ENCODE results near the gene MTHFS.

MTHFS gene

GRCh38 chr15:79924379-79924778 lies 27.6 kb upstream of the MTHFS start:
- no peak for DNase-seq (ENCODE audit: low read depth in 1 of 2, low spot score in 1 of 2)
- Histone ChIP-seq H3K27me3 (ENCODE audit: insufficient read depth, poor library complexity, severe bottlenecking) (no peaks in the 10 kb centered on the region), H3K27ac (replicated peaks) (peak overlapping the region; percentile 94), H3K4me3 (replicated peaks; ENCODE audit: insufficient read depth, low read length) (peak overlapping the region; percentile 95)
- TF ChIP-seq REST (IDR thresholded peaks at IDR 0.05; ENCODE audit: insufficient replicate concordance, low read depth): no peak
- TF ChIP-seq POLR2AphosphoS5 (IDR thresholded peaks at IDR 0.05; ENCODE audit: low read depth): no peak
- TF ChIP-seq, protein P1, sequence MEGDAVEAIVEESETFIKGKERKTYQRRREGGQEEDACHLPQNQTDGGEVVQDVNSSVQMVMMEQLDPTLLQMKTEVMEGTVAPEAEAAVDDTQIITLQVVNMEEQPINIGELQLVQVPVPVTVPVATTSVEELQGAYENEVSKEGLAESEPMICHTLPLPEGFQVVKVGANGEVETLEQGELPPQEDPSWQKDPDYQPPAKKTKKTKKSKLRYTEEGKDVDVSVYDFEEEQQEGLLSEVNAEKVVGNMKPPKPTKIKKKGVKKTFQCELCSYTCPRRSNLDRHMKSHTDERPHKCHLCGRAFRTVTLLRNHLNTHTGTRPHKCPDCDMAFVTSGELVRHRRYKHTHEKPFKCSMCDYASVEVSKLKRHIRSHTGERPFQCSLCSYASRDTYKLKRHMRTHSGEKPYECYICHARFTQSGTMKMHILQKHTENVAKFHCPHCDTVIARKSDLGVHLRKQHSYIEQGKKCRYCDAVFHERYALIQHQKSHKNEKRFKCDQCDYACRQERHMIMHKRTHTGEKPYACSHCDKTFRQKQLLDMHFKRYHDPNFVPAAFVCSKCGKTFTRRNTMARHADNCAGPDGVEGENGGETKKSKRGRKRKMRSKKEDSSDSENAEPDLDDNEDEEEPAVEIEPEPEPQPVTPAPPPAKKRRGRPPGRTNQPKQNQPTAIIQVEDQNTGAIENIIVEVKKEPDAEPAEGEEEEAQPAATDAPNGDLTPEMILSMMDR (IDR thresholded peaks at IDR 0.05; ENCODE audit: insufficient read depth, low read length): no peak
- no peak for TF ChIP-seq GABPA (IDR thresholded peaks at IDR 0.05; ENCODE audit: low read depth)
- TF ChIP-seq SPI1 (IDR thresholded peaks at IDR 0.05; ENCODE audit: borderline replicate concordance, low read depth): no peak

DNA sequence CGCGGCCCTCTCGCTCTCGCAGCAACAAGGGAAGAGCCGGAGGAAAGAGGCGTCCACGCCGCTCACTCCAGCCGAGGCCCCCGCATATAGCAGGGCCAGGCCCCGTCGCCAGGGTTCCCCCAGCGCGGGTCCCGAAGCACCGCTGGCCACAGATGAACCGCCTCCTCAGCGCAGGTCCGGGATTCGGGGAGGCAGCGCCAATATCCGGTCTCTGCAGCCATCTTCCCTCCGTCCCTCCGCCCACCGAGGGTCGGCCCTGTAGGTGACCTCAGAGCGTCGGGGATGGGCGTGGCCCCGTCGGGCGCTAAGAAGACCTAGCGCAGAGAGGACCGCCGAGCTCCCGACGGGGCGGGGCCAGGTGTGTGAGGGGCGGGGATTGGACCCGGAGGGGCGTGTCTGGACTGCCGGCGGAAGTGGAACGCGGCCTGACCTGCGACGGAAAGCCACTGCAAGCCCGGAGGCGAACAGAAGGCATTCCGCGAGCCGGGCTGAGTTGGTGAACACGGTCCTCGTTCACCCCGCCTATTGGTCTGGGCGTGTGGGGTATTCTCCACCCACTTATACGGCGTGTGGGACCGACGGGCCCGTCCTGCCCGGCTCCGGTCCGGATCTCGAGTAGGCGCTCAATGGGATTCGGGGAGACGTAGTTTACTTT lies 26.8 kb upstream of the MTHFS start:
- Histone ChIP-seq H3K27me3 (ENCODE audit: insufficient read depth, poor library complexity, severe bottlenecking) (no peaks in the 10 kb centered on the region), H3K27ac (replicated peaks) (peak overlapping the region; percentile 94), H3K4me3 (replicated peaks; ENCODE audit: insufficient read depth, low read length) (peak overlapping the region; percentile 95)
- TF ChIP-seq REST (IDR thresholded peaks at IDR 0.05; ENCODE audit: insufficient replicate concordance, low read depth): peak; percentile 64
- peak; percentile 34; the same call in 1 of the 2 replicates for TF ChIP-seq SPI1 (IDR thresholded peaks at IDR 0.05; ENCODE audit: borderline replicate concordance, low read depth)
- TF ChIP-seq, protein P1 (IDR thresholded peaks at IDR 0.05; ENCODE audit: insufficient read depth, low read length): no peak
- TF ChIP-seq POLR2AphosphoS5 (IDR thresholded peaks at IDR 0.05; ENCODE audit: low read depth): peak; percentile 95
- TF ChIP-seq GABPA (IDR thresholded peaks at IDR 0.05; ENCODE audit: low read depth): peak; percentile 54; the same call in 1 of the 2 replicates
- DNase-seq (ENCODE audit: low read depth in 1 of 2, low spot score in 1 of 2): peak; percentile 95 to 98

- peak overlapping the region; percentile 94 for H3K27ac ChIP-seq (replicated peaks)
- H3K4me3 ChIP-seq (replicated peaks; ENCODE audit: insufficient read depth, low read length): peak overlapping the region; percentile 95
- TF ChIP-seq REST (IDR thresholded peaks at IDR 0.05; ENCODE audit: insufficient replicate concordance, low read depth): no peak
- TF ChIP-seq, protein P1 (IDR thresholded peaks at IDR 0.05; ENCODE audit: insufficient read depth, low read length): no peak
- TF ChIP-seq SPI1 (IDR thresholded peaks at IDR 0.05; ENCODE audit: borderline replicate concordance, low read depth): no peak
- TF ChIP-seq POLR2AphosphoS5 (IDR thresholded peaks at IDR 0.05; ENCODE audit: low read depth): peak; percentile 32; the same call in 1 of the 2 replicates
- DNase-seq (ENCODE audit: low read depth in 1 of 2, low spot score in 1 of 2): peak; percentile 43 to 70
- H3K27me3 ChIP-seq (ENCODE audit: insufficient read depth, poor library complexity, severe bottlenecking): no peaks in the 10 kb centered on the region
Observed at GRCh38 chr15:79923079-79923514, 26.3 kb upstream of the MTHFS start.
